HS-5 (cell line): Measurements from ENCODE around the gene BACH1.

Experiments used
- DNase-seq: peaks from one replicate; pipeline ENCODE4 v3.0.0-alpha.2; 2012; ENCODE audit warnings: low read depth

The BACH1 gene

DNA sequence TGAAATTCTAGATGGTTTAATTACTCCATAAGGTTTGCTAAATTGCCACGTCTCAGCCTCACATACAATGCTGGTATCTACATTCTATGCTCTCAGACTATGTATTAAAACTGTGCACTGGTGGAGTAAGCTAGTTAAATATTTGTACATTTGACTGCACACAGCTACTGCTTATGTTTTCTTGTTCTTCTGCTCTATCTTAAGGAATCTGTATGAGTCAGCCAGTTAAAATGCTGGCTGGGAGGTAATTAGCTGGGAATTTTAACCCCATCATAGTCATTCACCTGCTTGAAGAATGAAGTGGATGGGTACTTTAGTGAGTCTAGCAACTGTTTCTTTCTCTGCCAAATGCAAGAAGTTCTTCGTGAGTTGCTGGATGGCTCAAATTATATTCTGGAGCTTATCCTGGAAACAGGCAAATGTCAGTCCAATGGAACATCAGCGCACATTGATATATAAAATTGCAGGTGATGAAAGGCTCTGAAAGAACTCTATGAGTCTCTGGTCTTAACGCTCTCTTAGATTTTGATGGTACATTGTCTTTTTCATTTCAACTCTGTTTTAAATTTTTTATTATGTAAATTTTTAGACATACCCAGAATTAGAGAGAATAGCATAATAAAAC is 83.4 kb downstream of the BACH1 start:
- DNase-seq = peak; percentile 56

DNA sequence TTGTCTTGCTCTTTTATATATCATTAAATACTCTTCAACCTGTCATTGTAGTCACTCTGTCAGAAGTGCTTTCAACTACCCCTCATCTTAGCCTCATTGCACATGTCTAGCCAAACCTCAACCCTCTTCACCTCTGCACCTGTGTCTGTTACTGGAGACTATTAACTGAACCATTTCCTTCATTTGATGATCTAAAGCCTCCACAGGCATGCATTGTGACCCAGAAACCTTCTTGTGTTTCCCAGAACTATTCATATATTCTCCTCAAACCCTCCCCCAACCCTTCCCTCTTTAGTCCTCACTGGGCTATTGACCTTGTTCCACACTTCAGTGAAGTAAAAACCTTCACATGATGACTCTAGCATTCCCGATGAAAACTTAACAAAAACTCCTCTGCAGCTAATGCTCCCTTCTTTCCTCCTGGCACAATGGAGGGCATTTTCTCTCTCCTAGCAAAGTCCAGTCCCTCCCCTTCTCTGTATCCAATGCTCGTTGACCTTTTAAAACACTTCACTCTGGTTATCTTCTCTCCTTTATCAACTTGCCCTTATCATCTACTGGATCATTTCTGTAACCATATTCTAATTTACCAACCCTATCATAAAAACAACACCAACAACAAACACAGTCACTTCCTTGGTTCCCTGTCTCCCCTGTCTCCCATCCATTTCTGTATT is 86.1 kb downstream of the BACH1 start:
- no peak for DNase-seq

DNA sequence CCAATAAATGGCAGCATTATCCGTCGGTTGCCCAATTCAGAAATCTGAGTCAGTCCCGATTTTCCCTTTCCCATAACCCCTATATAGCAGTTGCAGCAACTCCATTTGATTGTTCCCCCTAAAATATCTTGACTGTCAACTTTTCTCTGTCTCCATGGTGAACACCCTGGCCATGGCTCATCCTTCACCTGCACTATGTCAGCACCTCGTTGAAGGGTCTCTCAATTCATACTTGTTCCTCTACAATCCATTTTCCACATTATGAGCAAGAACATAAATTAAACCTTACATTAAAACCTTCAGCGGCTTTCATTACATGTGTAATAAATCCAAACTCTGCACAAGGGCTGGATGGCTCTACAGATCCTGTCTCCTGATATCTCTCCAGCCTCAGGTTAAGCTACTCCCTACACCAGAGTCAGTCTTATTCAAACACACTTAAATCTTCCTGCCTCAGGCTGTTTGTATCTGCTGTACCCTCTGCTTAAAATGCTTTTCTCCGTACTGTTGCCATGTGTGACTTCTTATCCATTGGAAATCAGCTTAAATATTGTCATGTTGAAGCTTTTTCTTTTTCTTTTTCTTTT is 87.3 kb downstream of the BACH1 start:
- DNase-seq = no peak

DNA sequence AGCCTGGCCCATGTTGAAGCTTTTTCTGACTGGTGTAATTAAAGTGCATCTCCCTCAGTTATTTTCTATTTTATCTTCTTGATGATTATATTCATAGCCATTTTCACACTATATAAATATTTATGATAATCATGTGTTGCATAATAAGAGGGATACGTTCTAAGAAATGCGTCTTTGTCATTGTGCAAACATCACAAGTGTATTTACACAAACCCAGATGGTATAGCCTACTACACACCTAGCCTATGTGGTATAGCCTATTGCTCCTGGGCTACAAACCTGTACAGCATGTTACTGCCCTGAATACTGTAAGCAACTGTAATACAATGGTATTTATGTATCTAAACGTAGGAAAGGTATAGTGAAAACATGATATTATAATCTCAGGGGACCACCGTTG is 88.1 kb downstream of the BACH1 start:
- DNase-seq = no peak

DNA sequence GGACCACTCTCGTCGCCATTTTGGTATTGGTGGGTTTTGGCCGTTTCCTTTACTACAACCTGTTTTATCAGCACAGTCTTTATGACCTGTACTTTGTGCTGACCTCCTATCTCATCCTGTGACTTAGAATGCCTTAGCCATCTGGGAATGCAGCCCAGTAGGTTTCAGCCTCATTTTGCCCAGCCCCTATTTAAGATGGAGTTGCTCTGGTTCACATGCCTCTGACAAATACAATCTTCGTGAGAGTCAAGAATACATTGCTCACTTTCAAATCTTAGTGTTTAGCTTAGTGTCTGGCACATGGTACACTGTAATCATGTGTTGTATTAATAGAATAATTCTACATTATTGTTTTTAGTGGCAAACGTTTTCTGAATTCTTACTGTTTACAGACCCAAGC is 88.9 kb downstream of the BACH1 start:
- DNase-seq = no peak

DNA sequence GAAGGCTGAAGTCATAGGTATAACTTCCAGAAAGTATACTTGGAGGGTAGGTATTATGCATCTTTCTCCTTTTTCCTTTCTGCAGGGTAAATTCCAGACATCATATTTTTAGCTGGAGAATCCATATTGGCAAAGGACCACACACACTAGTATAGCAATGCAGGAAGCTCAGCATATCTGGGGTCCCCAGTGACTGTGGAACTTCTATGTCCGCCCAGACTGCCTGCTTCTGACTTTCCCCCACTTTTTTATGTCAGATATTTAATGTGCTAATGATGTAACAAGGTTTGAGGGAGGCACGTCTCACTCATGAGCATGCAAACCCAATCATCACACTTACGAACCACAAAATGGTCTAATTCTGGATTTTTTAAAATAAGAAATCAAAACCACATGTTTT is 90.4 kb downstream of the BACH1 start:
- DNase-seq = no peak

DNA sequence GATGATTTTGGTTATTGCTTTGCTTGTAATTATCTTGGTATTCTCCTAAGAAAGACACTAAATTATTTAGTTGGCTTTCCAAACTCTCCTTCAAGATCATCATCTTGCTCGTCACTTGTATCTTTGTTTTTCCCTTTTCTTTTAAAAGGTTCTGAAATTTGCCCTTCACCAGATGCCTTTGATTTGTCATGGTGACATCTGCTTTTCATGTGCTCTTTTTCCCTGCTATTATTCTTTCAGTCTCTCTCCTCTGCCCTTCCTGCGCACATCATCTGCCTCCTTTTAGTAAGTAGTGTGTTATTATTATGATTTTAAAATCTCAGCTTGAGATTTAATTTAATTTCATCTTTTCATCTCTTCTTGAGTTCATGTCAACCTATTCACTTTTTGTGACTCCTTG is 92.1 kb downstream of the BACH1 start:
- no peak for DNase-seq

DNA sequence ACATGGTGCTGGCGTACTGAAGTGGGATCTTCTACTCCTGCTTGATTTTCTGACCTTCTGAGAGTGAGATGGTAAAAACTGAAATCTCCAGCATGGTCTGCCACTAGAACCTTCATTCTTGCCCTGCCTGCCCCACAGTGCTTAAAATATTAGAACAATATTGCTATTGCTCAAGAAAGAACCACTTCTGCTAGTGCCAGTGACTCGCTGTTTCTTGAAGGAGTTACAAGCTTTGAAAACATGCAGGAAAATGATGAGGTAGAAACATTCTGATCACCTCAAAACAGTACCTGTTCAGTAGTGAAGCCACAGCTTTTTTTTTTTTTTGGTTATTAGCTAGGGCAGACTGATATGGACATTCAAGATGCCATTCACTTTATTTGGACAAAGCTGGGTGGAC is 95.3 kb downstream of the BACH1 start:
- no peak for DNase-seq
